OCI-LY7 (cell line): ENCODE data around the gene STK32A.

Experiments
- EZH2phosphoT487 ChIP-seq: fragments of 200-600 bp; sonication (generic); IDR thresholded peaks from 2 replicates; pipeline ENCODE4 v1.6.1; 2018; ENCODE audit warnings: low read depth, borderline replicate concordance, mild to moderate bottlenecking, mixed run types, antibody characterized with exemption, low read length, moderate library complexity, mixed read lengths
- TF ChIP-seq, protein P1 (sequence below): fragments of 200-600 bp; sonication (generic); conservative IDR thresholded peaks from 2 replicates; pipeline ENCODE4 v1.5.1; 2014; ENCODE audit warnings: mild to moderate bottlenecking, antibody characterized with exemption, low read length, moderate library complexity, mixed read lengths

DNA sequence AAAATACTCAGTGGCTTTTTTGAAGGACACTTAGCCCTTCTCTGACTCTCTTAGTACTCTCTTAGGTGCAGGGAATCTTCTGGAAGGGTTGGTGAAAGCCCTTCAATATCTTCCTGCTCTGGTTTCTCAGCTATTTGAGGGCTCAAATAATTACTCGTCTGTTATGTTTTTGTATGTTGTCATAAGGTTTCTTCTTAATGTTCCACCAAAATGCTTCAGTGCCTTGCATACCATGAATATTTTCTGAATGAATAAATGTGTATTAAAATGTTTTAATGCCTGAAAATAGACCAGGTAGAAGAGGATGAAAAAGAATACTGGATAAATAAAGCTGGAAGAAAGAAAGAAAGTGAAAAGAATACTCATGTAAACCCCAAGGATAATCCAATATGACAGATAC lies 124.3 kb downstream of the STK32A start:
- TF ChIP-seq, protein P1, sequence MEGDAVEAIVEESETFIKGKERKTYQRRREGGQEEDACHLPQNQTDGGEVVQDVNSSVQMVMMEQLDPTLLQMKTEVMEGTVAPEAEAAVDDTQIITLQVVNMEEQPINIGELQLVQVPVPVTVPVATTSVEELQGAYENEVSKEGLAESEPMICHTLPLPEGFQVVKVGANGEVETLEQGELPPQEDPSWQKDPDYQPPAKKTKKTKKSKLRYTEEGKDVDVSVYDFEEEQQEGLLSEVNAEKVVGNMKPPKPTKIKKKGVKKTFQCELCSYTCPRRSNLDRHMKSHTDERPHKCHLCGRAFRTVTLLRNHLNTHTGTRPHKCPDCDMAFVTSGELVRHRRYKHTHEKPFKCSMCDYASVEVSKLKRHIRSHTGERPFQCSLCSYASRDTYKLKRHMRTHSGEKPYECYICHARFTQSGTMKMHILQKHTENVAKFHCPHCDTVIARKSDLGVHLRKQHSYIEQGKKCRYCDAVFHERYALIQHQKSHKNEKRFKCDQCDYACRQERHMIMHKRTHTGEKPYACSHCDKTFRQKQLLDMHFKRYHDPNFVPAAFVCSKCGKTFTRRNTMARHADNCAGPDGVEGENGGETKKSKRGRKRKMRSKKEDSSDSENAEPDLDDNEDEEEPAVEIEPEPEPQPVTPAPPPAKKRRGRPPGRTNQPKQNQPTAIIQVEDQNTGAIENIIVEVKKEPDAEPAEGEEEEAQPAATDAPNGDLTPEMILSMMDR: no peak
- TF ChIP-seq EZH2phosphoT487: no peak
